Measurements from ENCODE around the gene ZNF141. TPM values are rescaled to one million over a fixed set of nuclear protein-coding genes. Genes with fewer than 3 reads are reported as not detected.
A peak's percentile ranks its signal among the peaks of the same experiment; 100 is the strongest.

The ZNF141 gene
- total RNA-seq, 1 experiment from 2014 or later: 12.7 TPM

DNA sequence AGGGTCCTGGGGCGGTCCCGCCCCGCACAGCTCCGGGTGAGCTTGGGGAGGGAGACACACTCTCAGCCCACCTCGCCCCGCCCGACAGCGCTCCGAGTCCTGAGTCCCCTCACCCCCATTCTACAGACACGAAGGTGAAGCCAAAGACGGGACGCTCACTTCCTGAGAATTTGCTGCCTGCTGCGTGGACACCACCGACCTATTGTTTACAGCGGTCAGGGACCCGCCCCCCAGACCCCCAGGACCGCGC, 796 bp upstream of the ZNF141 start:
- ChIA-PET CTCF (no interaction called here), POLR2A (ENCODE audit: unreplicated experiment) (no interaction called here)
- no peak overlapping the region; the same call in 1 of the 2 replicates for H2AFZ ChIP-seq
- H3K27me3 ChIP-seq (ENCODE audit: insufficient read depth, low read depth): no peaks in the 10 kb centered on the region
- BruUV-seq (replicated peaks): no TSS peak
- no peak overlapping the region for H3K27ac ChIP-seq
- H3F3A ChIP-seq (ENCODE audit: insufficient read depth, low read depth): no peaks in the 10 kb centered on the region
- peak overlapping the region; percentile 59; the same call in 1 of the 2 replicates for H3K4me3 ChIP-seq
- H3K79me2 ChIP-seq (ENCODE audit: low read depth): no peaks in the 10 kb centered on the region
- DNase-seq: no peak
- no peaks in the 10 kb centered on the region for H3K9me2 ChIP-seq (ENCODE audit: insufficient read depth)
- H3K36me3 ChIP-seq (ENCODE audit: low read depth): no peaks in the 10 kb centered on the region
- intact Hi-C loops (cut with micrococcal nuclease; ENCODE audit: unreplicated experiment): loop anchor here (2.0 to 10.0 kb wide), 2 partner anchors 138 to 162 kb away; partner anchors contain the start of genes PIGG and ZNF721
- no peaks in the 10 kb centered on the region for H4K20me1 ChIP-seq (ENCODE audit: insufficient read depth)
- H3K9me3 ChIP-seq (ENCODE audit: insufficient read depth, low read depth): no peaks in the 10 kb centered on the region
- no peak for TF ChIP-seq EZH2 (IDR thresholded peaks at IDR 0.05; ENCODE audit: low read depth)
- TF ChIP-seq, protein P1, sequence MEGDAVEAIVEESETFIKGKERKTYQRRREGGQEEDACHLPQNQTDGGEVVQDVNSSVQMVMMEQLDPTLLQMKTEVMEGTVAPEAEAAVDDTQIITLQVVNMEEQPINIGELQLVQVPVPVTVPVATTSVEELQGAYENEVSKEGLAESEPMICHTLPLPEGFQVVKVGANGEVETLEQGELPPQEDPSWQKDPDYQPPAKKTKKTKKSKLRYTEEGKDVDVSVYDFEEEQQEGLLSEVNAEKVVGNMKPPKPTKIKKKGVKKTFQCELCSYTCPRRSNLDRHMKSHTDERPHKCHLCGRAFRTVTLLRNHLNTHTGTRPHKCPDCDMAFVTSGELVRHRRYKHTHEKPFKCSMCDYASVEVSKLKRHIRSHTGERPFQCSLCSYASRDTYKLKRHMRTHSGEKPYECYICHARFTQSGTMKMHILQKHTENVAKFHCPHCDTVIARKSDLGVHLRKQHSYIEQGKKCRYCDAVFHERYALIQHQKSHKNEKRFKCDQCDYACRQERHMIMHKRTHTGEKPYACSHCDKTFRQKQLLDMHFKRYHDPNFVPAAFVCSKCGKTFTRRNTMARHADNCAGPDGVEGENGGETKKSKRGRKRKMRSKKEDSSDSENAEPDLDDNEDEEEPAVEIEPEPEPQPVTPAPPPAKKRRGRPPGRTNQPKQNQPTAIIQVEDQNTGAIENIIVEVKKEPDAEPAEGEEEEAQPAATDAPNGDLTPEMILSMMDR (conservative IDR thresholded peaks at IDR 0.05): no peak
- H3K4me1 ChIP-seq (replicated peaks; ENCODE audit: insufficient read depth): no peaks in the 10 kb centered on the region
- H3K4me2 ChIP-seq: peak overlapping the region; percentile 58; the same call in 1 of the 2 replicates

DNA sequence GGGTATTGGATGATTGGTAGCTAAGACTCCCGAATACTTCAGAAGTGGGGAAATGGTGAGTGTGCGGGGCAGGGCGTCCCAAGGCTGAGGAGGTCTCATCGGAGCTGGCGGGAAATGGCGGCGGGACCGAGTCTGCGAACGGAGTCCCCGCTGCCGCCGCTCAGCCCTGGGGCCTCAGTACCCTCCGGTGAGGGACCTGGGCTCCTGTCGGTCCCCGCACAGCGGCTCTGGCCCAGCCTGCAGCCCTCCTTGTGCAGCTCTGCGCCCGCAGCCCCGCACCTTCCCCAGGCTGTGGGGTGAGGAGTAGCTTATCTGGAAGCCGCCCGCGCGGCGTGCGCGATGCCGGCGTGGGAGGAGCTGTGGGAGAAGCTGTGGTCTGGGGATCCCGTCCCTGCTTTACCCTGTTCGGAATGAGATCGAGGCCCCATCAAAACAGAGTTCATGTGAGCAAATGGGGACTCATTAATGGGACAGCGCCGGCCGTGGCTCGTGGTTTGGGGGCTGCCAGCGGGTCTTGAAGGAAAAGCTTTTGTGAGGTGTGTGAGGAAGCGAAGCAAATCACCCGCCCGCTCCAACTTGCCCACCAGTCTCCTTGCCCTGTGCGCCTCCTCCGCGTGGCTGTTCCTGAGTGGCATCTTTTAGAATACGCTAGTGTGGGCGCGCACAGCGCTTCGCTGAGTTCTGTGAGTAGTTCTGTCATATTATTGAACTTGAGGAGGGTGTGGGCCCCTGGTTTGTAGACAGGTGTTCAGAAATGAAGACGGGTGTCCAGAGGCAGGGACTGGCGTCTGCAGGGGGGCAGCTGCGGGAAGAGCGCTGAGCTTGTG, 531 bp downstream of the ZNF141 start:
- H2AFZ ChIP-seq: peak overlapping the region; percentile 76
- no peaks in the 10 kb centered on the region for H3K4me1 ChIP-seq (replicated peaks; ENCODE audit: insufficient read depth)
- intact Hi-C loops (cut with micrococcal nuclease; ENCODE audit: unreplicated experiment): loop anchor here (2.0 to 10.0 kb wide), 2 partner anchors 137 to 161 kb away; partner anchors contain the start of genes PIGG and ZNF721
- POLR2A ChIA-PET (ENCODE audit: unreplicated experiment): no interaction called here
- no peaks in the 10 kb centered on the region for H4K20me1 ChIP-seq (ENCODE audit: insufficient read depth)
- 0 out of 2 replicates have a peak, but pooled peaks cover 2% of the 10 kb centered on the region for H3K9me3 ChIP-seq (ENCODE audit: insufficient read depth, low read depth)
- no peaks in the 10 kb centered on the region for H3K36me3 ChIP-seq (ENCODE audit: low read depth)
- H3K27me3 ChIP-seq (ENCODE audit: insufficient read depth, low read depth): no peaks in the 10 kb centered on the region
- TF ChIP-seq EZH2 (IDR thresholded peaks at IDR 0.05; ENCODE audit: low read depth): no peak
- TF ChIP-seq, protein P1 (conservative IDR thresholded peaks at IDR 0.05): no peak
- no peak overlapping the region for H3K27ac ChIP-seq
- CTCF ChIA-PET: no interaction called here
- H3K4me2 ChIP-seq: peak overlapping the region; percentile 58
- H3F3A ChIP-seq (ENCODE audit: insufficient read depth, low read depth): no peaks in the 10 kb centered on the region
- H3K4me3 ChIP-seq: peak overlapping the region; percentile 59
- no peak for DNase-seq
- no peaks in the 10 kb centered on the region for H3K79me2 ChIP-seq (ENCODE audit: low read depth)
- no peaks in the 10 kb centered on the region for H3K9me2 ChIP-seq (ENCODE audit: insufficient read depth)
- no TSS peak for BruUV-seq (replicated peaks)

DNA sequence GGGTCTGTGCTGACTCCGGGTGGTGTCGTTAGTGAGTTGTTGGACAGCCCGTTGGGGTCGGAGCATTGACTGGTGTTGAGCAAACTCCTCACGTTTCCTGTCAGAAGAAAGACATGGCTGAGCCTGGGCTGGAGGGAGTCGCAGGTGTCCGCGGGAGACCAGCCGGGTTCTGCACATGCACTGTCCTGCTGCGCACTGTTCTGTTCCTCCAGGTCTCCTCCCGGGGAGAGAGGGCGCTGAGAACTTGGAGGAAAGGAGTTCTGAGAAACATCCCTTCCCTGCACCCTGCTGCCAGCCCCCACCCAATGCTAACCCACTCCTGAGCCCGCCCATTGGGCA, 1.1 kb downstream of the ZNF141 start:
- Histone ChIP-seq H3K4me3 (peak overlapping the region; percentile 59; the same call in 1 of the 2 replicates), H4K20me1 (ENCODE audit: insufficient read depth) (no peaks in the 10 kb centered on the region), H3K4me2 (peak overlapping the region; percentile 58; the same call in 1 of the 2 replicates), H3K9me2 (ENCODE audit: insufficient read depth) (no peaks in the 10 kb centered on the region), H3K27me3 (ENCODE audit: insufficient read depth, low read depth) (no peaks in the 10 kb centered on the region), H3F3A (ENCODE audit: insufficient read depth, low read depth) (no peaks in the 10 kb centered on the region), H3K79me2 (ENCODE audit: low read depth) (no peaks in the 10 kb centered on the region), H3K27ac (no peak overlapping the region), H3K9me3 (ENCODE audit: insufficient read depth, low read depth) (0 out of 2 replicates have a peak, but pooled peaks cover 4% of the 10 kb centered on the region), H3K36me3 (ENCODE audit: low read depth) (no peaks in the 10 kb centered on the region), H3K4me1 (replicated peaks; ENCODE audit: insufficient read depth) (no peaks in the 10 kb centered on the region), H2AFZ (no peak overlapping the region)
- ChIA-PET CTCF (no interaction called here), POLR2A (ENCODE audit: unreplicated experiment) (no interaction called here)
- TF ChIP-seq EZH2 (IDR thresholded peaks at IDR 0.05; ENCODE audit: low read depth): no peak
- DNase-seq: no peak
- intact Hi-C loops (cut with micrococcal nuclease; ENCODE audit: unreplicated experiment): loop anchor here (10.0 kb wide), 1 partner anchor 136 kb away; no protein-coding TSS in a partner anchor
- TSS peak; percentile 40 for BruUV-seq (replicated peaks)
